ENCODE measurements around the gene KCMF1. TPM values are rescaled to one million over a fixed set of nuclear protein-coding genes. Genes with fewer than 3 reads are reported as not detected.

Gene KCMF1
- total and polyA plus RNA-seq, 10 of the 15 experiments (the other 5 are each of a cell fraction or from before 2014, with no cell fraction given) = 8.4 to 124 (median 43.0) TPM

GRCh38 chr2:84953535-84953934 is 17.4 kb upstream of the KCMF1 start:
- Histone ChIP-seq H3K9me3 (replicated peaks; ENCODE audit: control insufficient read depth, insufficient read depth, low read length) (no peaks in the 10 kb centered on the region), H4K20me1 (ENCODE audit: control insufficient read depth, insufficient read depth) (no peaks in the 10 kb centered on the region), H3K4me1 (ENCODE audit: control insufficient read depth, insufficient read depth, low read length) (no peaks in the 10 kb centered on the region), H3K4me3 (no peak overlapping the region), H3K9ac (ENCODE audit: control insufficient read depth, insufficient read depth, low read length) (no peak overlapping the region), H3K79me2 (ENCODE audit: control insufficient read depth, insufficient read depth, low read length) (peaks cover 10% of the 10 kb centered on the region), H3K36me3 (ENCODE audit: control insufficient read depth in 2 of 2, insufficient read depth in 2 of 2, low read length in 1 of 2) (peaks cover 0 to 3% of the 10 kb centered on the region in 2 experiments; a peak in 2 of 4 replicates), H2AFZ (ENCODE audit: control insufficient read depth, low read depth, low read length) (no peak overlapping the region), H3K4me2 (ENCODE audit: control insufficient read depth, insufficient read depth) (no peak overlapping the region), H3K27me3 (replicated peaks in 1 of 2; ENCODE audit: control insufficient read depth in 2 of 2, insufficient read depth in 2 of 2, low read length in 1 of 2) (no peaks in the 10 kb centered on the region), H3K27ac (ENCODE audit: control insufficient read depth, insufficient read depth) (no peak overlapping the region)
- TF ChIP-seq SREBF2 (IDR thresholded peaks at IDR 0.05; ENCODE audit: low read length) (no peak), CREM (IDR thresholded peaks at IDR 0.05; ENCODE audit: low read depth) (no peak), BCL11A (IDR thresholded peaks at IDR 0.05; ENCODE audit: low read depth, low read length) (no peak), RFX5 (IDR thresholded peaks at IDR 0.05; ENCODE audit: low read depth, low read length) (no peak)
- RAD21 ChIA-PET (ENCODE audit: unreplicated experiment) = no interaction called here
- intact Hi-C loops (cut with micrococcal nuclease; ENCODE audit: unreplicated experiment) (no loop called here), in situ Hi-C loops (cut with MboI) (no loop called here)
- SMC1A ChIA-PET (ENCODE audit: uncharacterized antibody, unreplicated experiment) = interaction anchor here (0.6 to 1.2 kb wide), 2 partner anchors 9 to 365 kb away, joined by 3 to 4 read pairs; no protein-coding TSS in a partner anchor
- FAIRE-seq (no peak), DNase-seq (ENCODE audit: low read depth, low spot score) (no peak), ATAC-seq (no peak)
- WGBS (ENCODE audit: insufficient coverage, insufficient replicate concordance, low lambda C conversion rate, missing lambda C conversion rate) = 72% methylated on average over 3 of the region's 3 CpGs
- CTCF ChIA-PET = interaction anchor here (1.1 kb wide), 1 partner anchor 11 kb away, joined by 3 read pairs; no protein-coding TSS in a partner anchor
- no TSS peak for BruUV-seq (replicated peaks)
- POLR2A ChIA-PET = interaction anchor here (0.9 to 1.4 kb wide), 2 partner anchors 10 to 16 kb away, joined by 4 read pairs; no protein-coding TSS in a partner anchor

- peaks cover 8% of the 10 kb centered on the region for H3K79me2 ChIP-seq (ENCODE audit: control insufficient read depth, insufficient read depth, low read length)
- ATAC-seq (no peak), FAIRE-seq (no peak), DNase-seq (ENCODE audit: low read depth, low spot score) (no peak)
- no peak overlapping the region for H3K9ac ChIP-seq (ENCODE audit: control insufficient read depth, insufficient read depth, low read length)
- SMC1A ChIA-PET (ENCODE audit: uncharacterized antibody, unreplicated experiment) = interaction anchor here (0.6 to 1.3 kb wide), 3 partner anchors 10 to 364 kb away, joined by 3 to 4 read pairs (median 4); no protein-coding TSS in a partner anchor
- TF ChIP-seq ESRRA (IDR thresholded peaks at IDR 0.05; ENCODE audit: low read length) (no peak), MEF2A (IDR thresholded peaks at IDR 0.05; ENCODE audit: insufficient read depth, low read depth, low read length) (no peak), RCOR1 (conservative IDR thresholded peaks at IDR 0.05; ENCODE audit: low read depth, low read length) (no peak), ZNF592 (IDR thresholded peaks at IDR 0.05) (no peak), ZSCAN29 (IDR thresholded peaks at IDR 0.05) (no peak), RELA (IDR thresholded peaks at IDR 0.05; ENCODE audit: borderline replicate concordance, partially characterized antibody) (no peak), BCL11A (IDR thresholded peaks at IDR 0.05; ENCODE audit: low read depth, low read length) (no peak), HDGF (IDR thresholded peaks at IDR 0.05) (no peak), BCL3 (IDR thresholded peaks at IDR 0.05; ENCODE audit: borderline replicate concordance, insufficient read depth, low read depth, low read length, poor library complexity, severe bottlenecking) (no peak), RUNX3 (IDR thresholded peaks at IDR 0.05; ENCODE audit: low read length) (no peak)
- RAD21 ChIA-PET (ENCODE audit: unreplicated experiment) = no interaction called here
- H3K9me3 ChIP-seq (replicated peaks; ENCODE audit: control insufficient read depth, insufficient read depth, low read length) = no peaks in the 10 kb centered on the region
- no peak overlapping the region for H2AFZ ChIP-seq (ENCODE audit: control insufficient read depth, low read depth, low read length)
- in situ Hi-C loops (cut with MboI) = no loop called here
- no TSS peak for BruUV-seq (replicated peaks)
- H3K4me3 ChIP-seq = no peak overlapping the region
- no peaks in the 10 kb centered on the region for H3K27me3 ChIP-seq (replicated peaks in 1 of 2; ENCODE audit: control insufficient read depth in 2 of 2, insufficient read depth in 2 of 2, low read length in 1 of 2)
- CTCF ChIA-PET = interaction anchor here (0.9 to 1.1 kb wide), 2 partner anchors 8 to 10 kb away, joined by 3 read pairs; no protein-coding TSS in a partner anchor
- WGBS (ENCODE audit: insufficient coverage, insufficient replicate concordance, low lambda C conversion rate, missing lambda C conversion rate) = 100% methylated on average over 5 of the region's 6 CpGs
- 0 out of 2 replicates have a peak, but pooled peaks cover under 1% of the 10 kb centered on the region for H3K4me1 ChIP-seq (ENCODE audit: control insufficient read depth, insufficient read depth, low read length)
- H3K4me2 ChIP-seq (ENCODE audit: control insufficient read depth, insufficient read depth) = no peak overlapping the region
- H3K36me3 ChIP-seq (ENCODE audit: control insufficient read depth in 2 of 2, insufficient read depth in 2 of 2, low read length in 1 of 2) = peaks cover 0 to 3% of the 10 kb centered on the region in 2 experiments; a peak in 1 of 4 replicates
- H4K20me1 ChIP-seq (ENCODE audit: control insufficient read depth, insufficient read depth) = no peaks in the 10 kb centered on the region
- intact Hi-C loops (cut with micrococcal nuclease; ENCODE audit: unreplicated experiment) = no loop called here
- POLR2A ChIA-PET = interaction anchor here (0.9 to 1.4 kb wide), 3 partner anchors 8 to 15 kb away, joined by 3 to 4 read pairs (median 4); no protein-coding TSS in a partner anchor
- no peak overlapping the region for H3K27ac ChIP-seq (ENCODE audit: control insufficient read depth, insufficient read depth)
These were observed 16.6 kb upstream of the KCMF1 start for GRCh38 chr2:84954329-84954728.
